D721Med (cell line): Measurements from ENCODE around the gene ERGIC1.

Experiments
- DNase-seq: peaks from one replicate; pipeline ENCODE4 v3.0.0; 2011; ENCODE audit warnings: low spot score; ENCODE audit not compliant: insufficient read length
- FAIRE-seq: peaks from 2 replicates; lab custom pipeline; 2011; peaks lifted over from hg19 to GRCh38; lab: Jason Lieb, UNC
- CTCF ChIP-seq: IDR thresholded peaks from 2 replicates; pipeline ENCODE4 v1.5.1; 2012; ENCODE audit warnings: mild to moderate bottlenecking, control low read depth; ENCODE audit not compliant: insufficient read depth; ENCODE audit errors: missing control alignments

Gene ERGIC1

GRCh38 chr5:172999372-172999973 is 165.4 kb downstream of the ERGIC1 start:
- no peak for TF ChIP-seq CTCF
- DNase-seq (no peak), FAIRE-seq (no peak)

- FAIRE-seq (no peak), DNase-seq (no peak)
- TF ChIP-seq CTCF: no peak
These were observed 165.9 kb downstream of the ERGIC1 start for GRCh38 chr5:172999974-173000373.

- TF ChIP-seq CTCF: no peak
- FAIRE-seq: no peak
These were observed 167.3 kb downstream of the ERGIC1 start for GRCh38 chr5:173001229-173001841.

More at GRCh38 chr5:173001229-173001841, 167.3 kb downstream of the ERGIC1 start:
- no peak for DNase-seq
